Measurements from ENCODE around the gene BMPR2.

DNA sequence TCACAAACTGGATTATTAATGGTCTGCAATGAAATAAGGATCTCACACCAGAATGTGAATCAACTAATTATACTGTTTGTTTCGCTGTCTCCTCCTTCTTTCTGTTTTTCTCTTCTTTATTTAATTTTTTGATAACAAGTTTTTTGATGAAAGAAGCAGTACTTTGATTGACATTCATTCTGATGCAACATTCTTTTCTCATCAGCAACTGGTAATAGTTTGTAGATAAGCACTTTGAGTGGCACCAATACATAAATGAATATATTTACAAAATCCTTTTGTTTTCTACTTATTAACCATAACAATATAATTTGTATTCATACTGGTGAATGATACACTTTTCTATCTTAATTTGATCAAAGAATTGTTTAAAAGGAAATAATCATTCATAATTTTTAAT lies 143.3 kb downstream of the BMPR2 start:
- TF ChIP-seq, protein P1, sequence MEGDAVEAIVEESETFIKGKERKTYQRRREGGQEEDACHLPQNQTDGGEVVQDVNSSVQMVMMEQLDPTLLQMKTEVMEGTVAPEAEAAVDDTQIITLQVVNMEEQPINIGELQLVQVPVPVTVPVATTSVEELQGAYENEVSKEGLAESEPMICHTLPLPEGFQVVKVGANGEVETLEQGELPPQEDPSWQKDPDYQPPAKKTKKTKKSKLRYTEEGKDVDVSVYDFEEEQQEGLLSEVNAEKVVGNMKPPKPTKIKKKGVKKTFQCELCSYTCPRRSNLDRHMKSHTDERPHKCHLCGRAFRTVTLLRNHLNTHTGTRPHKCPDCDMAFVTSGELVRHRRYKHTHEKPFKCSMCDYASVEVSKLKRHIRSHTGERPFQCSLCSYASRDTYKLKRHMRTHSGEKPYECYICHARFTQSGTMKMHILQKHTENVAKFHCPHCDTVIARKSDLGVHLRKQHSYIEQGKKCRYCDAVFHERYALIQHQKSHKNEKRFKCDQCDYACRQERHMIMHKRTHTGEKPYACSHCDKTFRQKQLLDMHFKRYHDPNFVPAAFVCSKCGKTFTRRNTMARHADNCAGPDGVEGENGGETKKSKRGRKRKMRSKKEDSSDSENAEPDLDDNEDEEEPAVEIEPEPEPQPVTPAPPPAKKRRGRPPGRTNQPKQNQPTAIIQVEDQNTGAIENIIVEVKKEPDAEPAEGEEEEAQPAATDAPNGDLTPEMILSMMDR (conservative IDR thresholded peaks at IDR 0.05; ENCODE audit: low read length) = no peak
- TF ChIP-seq EZH2phosphoT487 (IDR thresholded peaks at IDR 0.05; ENCODE audit: borderline replicate concordance) = no peak

Data from Loucy (cell line).